CD4-positive, alpha-beta T cell (primary cell): ENCODE results near the gene C3orf52. TPM values are rescaled to one million over a fixed set of nuclear protein-coding genes. Genes with fewer than 3 reads are reported as not detected.

Experiments
- ATAC-seq: fragments of 200-7000 bp; cut with Tn5 transposase; one replicate; pipeline ENCODE4 v1.10.0; 2022; ENCODE audit warnings: mild to moderate bottlenecking; ENCODE audit not compliant: poor library complexity
- CTCF ChIA-PET: fragments of 350-600 bp; sonication (Branson Sonifier 250); formaldehyde crosslinking; loops from one replicate; lab custom pipeline; 2021; ENCODE audit warnings: antibody characterized with exemption, inconsistent platforms; lab: Charles Lee
- POLR2A ChIA-PET: fragments of 350-600 bp; sonication (Branson Sonifier 250); formaldehyde crosslinking; loops from one replicate; lab custom pipeline; 2021; ENCODE audit warnings: antibody characterized with exemption, inconsistent platforms; lab: Charles Lee
- DNase-seq, 14 experiments: peaks; one replicate each; pipeline ENCODE4 v3.0.0-alpha.2; 2013 to 2020; ENCODE audit warnings: mixed read lengths in 2 of 14
- H3K27ac ChIP-seq, 2 donors: one replicate each; pipeline versions ENCODE4 v1.5.1 to v1.7.0; 2013; ENCODE audit warnings: low read length in 2 of 2, low read depth in 1 of 2, mild to moderate bottlenecking in 1 of 2
- H3K27me3 ChIP-seq, 2 experiments: 1 replicate in 1 of 2; 2 replicates in 1 of 2; pipeline versions ENCODE4 v1.6.1 to v1.7.0; 2013; ENCODE audit warnings: low read length in 2 of 2, control low read depth in 1 of 2, mild to moderate bottlenecking in 1 of 2, moderate library complexity in 1 of 2; ENCODE audit not compliant: insufficient read depth in 2 of 2, control insufficient read depth in 1 of 2
- H3K36me3 ChIP-seq: one replicate; pipeline ENCODE4 v1.6.1; 2013; ENCODE audit warnings: low read length, control low read depth; ENCODE audit not compliant: insufficient read depth
- H3K4me1 ChIP-seq: one replicate; pipeline ENCODE4 v1.6.1; 2013; ENCODE audit warnings: low read length, control low read depth; ENCODE audit not compliant: insufficient read depth
- H3K4me3 ChIP-seq: one replicate; pipeline ENCODE4 v1.5.1; 2013; ENCODE audit warnings: mild to moderate bottlenecking, low read length, moderate library complexity
- H3K9me3 ChIP-seq, 2 experiments: 1 replicate in 1 of 2; 2 replicates in 1 of 2; pipeline versions ENCODE4 v1.6.1 to v1.7.0; 2013; ENCODE audit warnings: low read length in 2 of 2, mild to moderate bottlenecking in 2 of 2, control low read depth in 1 of 2, moderate library complexity in 1 of 2; ENCODE audit not compliant: control insufficient read depth in 1 of 2, insufficient read depth in 1 of 2
- H3K27ac Mint-ChIP-seq: one replicate; pipeline ENCODE4 v1.8.0; 2020; ENCODE audit warnings: mixed read lengths
- H3K27me3 Mint-ChIP-seq: one replicate; pipeline ENCODE4 v1.8.0; 2021; ENCODE audit warnings: mixed read lengths
- H3K36me3 Mint-ChIP-seq: one replicate; pipeline ENCODE4 v1.8.0; 2021; ENCODE audit warnings: low read depth, mixed read lengths
- H3K4me1 Mint-ChIP-seq: one replicate; pipeline ENCODE4 v1.8.0; 2021; ENCODE audit warnings: low read depth, mixed read lengths
- H3K4me3 Mint-ChIP-seq: one replicate; pipeline ENCODE4 v1.8.0; 2020; ENCODE audit warnings: mild to moderate bottlenecking, mixed read lengths
- H3K9me3 Mint-ChIP-seq: one replicate; pipeline ENCODE4 v1.8.0; 2020; ENCODE audit warnings: mixed read lengths
- CTCF ChIP-seq: fragments of 200-600 bp; IDR thresholded peaks from one replicate; pipeline ENCODE4 v1.8.0; 2022; ENCODE audit warnings: antibody characterized with exemption, mild to moderate bottlenecking
- intact Hi-C, 2 experiments: fragments of 100-400 bp; cut with DNase I in 1 of 2; cut with micrococcal nuclease in 1 of 2; formaldehyde crosslinking; loops; one replicate each; pipeline versions ENCODE4 v1.15.1 to v1.9.0; 2023 to 2025; cut with DNase I, micrococcal nuclease
- total RNA-seq, 174 experiments: library from RNA in 2 of 174; stranded (reverse) in 2 of 174; gene quantifications; one replicate each; pipeline ENCODE4 v1.2.3 and lab custom pipeline; 2021 to 2026

C3orf52 gene
- total RNA-seq, 2 experiments from 2014 or later: 1.6 to 2.7 TPM

DNA sequence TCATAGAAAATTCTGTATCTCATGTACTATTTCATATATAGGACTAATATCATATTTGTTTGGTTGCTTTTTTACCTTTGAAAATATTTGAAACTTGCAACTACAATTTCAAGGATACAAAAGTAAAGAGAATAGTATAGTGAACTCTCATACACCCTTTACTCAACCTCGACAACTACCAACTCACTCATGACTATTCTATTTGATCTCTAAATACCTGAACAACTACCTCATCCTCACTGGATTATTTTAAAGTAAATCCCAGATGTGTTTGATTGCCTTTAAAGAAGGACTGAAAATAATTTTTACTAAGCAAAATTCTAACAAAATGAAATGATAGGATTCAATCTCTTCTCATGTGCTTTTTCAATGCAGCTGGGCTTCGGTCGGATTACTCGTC is 39.6 kb upstream of the C3orf52 start:
- no peaks in the 10 kb centered on the region for H3K4me1 ChIP-seq
- intact Hi-C loops: loop anchor here in 1 of 2 experiments (5.0 kb wide), 1 partner anchor 41 kb away; the partner anchor contains the start of gene C3orf52
- no peaks in the 10 kb centered on the region for H3K9me3 Mint-ChIP-seq
- no peaks in the 10 kb centered on the region for H3K4me1 Mint-ChIP-seq
- no peaks in the 10 kb centered on the region for H3K36me3 ChIP-seq
- DNase-seq (no peak), ATAC-seq (no peak)
- H3K27me3 ChIP-seq: no peaks in the 10 kb centered on the region
- ChIA-PET POLR2A (no interaction called here), CTCF (no interaction called here)
- peaks cover 4% of the 10 kb centered on the region for H3K27me3 Mint-ChIP-seq
- H3K4me3 Mint-ChIP-seq: no peak overlapping the region
- TF ChIP-seq CTCF: no peak
- H3K27ac ChIP-seq: no peak overlapping the region
- no peak overlapping the region for H3K27ac Mint-ChIP-seq
- H3K9me3 ChIP-seq: no peaks in the 10 kb centered on the region
- H3K36me3 Mint-ChIP-seq: no peaks in the 10 kb centered on the region
- H3K4me3 ChIP-seq: no peak overlapping the region

- no peak for TF ChIP-seq CTCF
- H3K4me1 Mint-ChIP-seq: no peaks in the 10 kb centered on the region
- Histone ChIP-seq H3K27me3 (no peaks in the 10 kb centered on the region), H3K9me3 (no peaks in the 10 kb centered on the region), H3K4me1 (no peaks in the 10 kb centered on the region), H3K27ac (no peak overlapping the region), H3K4me3 (no peak overlapping the region), H3K36me3 (no peaks in the 10 kb centered on the region)
- no peak for ATAC-seq
- intact Hi-C loops: loop anchor here in 1 of 2 experiments (5.0 kb wide), 1 partner anchor 40 kb away; the partner anchor contains the start of gene C3orf52
- no peaks in the 10 kb centered on the region for H3K9me3 Mint-ChIP-seq
- ChIA-PET POLR2A (no interaction called here), CTCF (no interaction called here)
- DNase-seq: no peak
- H3K27me3 Mint-ChIP-seq: peaks cover 4% of the 10 kb centered on the region
- H3K27ac Mint-ChIP-seq: no peak overlapping the region
- no peak overlapping the region for H3K4me3 Mint-ChIP-seq
- H3K36me3 Mint-ChIP-seq: no peaks in the 10 kb centered on the region
These were observed 38.9 kb upstream of the C3orf52 start for GRCh38 chr3:112047264-112047663.

DNA sequence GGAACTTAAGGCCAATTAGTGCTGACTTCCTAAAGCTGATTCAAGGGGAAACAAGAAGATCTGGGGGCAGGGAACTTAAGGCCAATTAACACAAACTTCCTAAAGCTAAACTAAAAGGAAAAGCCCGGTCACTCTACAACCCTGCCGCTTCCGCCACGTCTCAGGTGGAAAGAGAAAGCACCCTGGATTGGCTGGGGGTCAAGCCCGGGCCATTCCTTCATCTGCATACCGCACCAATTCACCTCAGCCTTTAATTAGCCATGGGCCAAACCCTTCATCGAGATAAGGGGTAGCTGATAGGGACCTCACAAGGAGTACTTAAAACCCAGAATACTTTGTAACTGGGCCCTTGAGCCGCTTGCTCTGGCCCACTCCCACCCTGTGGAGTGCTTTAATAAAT is 37.3 kb upstream of the C3orf52 start:
- no peaks in the 10 kb centered on the region for H3K9me3 ChIP-seq
- H3K27me3 ChIP-seq: no peaks in the 10 kb centered on the region
- no peaks in the 10 kb centered on the region for H3K36me3 Mint-ChIP-seq
- no peak overlapping the region for H3K27ac Mint-ChIP-seq
- CTCF ChIA-PET: interaction anchor here (0.6 kb wide), 1 partner anchor 96 kb away, joined by 3 read pairs; no protein-coding TSS in a partner anchor
- H3K36me3 ChIP-seq: no peaks in the 10 kb centered on the region
- H3K4me3 Mint-ChIP-seq: no peak overlapping the region
- H3K4me1 ChIP-seq: no peaks in the 10 kb centered on the region
- POLR2A ChIA-PET: no interaction called here
- no peaks in the 10 kb centered on the region for H3K9me3 Mint-ChIP-seq
- H3K4me1 Mint-ChIP-seq: no peaks in the 10 kb centered on the region
- H3K27ac ChIP-seq: no peak overlapping the region
- H3K27me3 Mint-ChIP-seq: peaks cover 4% of the 10 kb centered on the region
- DNase-seq (no peak), ATAC-seq (no peak)
- no peak overlapping the region for H3K4me3 ChIP-seq
- intact Hi-C loops: loop anchor here in 1 of 2 experiments (5.0 kb wide), 1 partner anchor 38 kb away; the partner anchor contains the start of gene C3orf52
- no peak for TF ChIP-seq CTCF
